ENCODE measurements around the gene ADAMTS19.

- no peak for TF ChIP-seq SIN3A (IDR thresholded peaks at IDR 0.05; ENCODE audit: borderline replicate concordance, insufficient read depth, low read length)
- no peak for TF ChIP-seq POLR2AphosphoS5 (IDR thresholded peaks at IDR 0.05; ENCODE audit: low read depth, low read length)
- TF ChIP-seq TAF1 (IDR thresholded peaks at IDR 0.05; ENCODE audit: borderline replicate concordance, insufficient read depth, low read length), result no peak
- no peak for TF ChIP-seq REST (IDR thresholded peaks at IDR 0.05; ENCODE audit: insufficient read depth in 1 of 2, low read depth in 2 of 2, low read length in 2 of 2)
Observed at GRCh38 chr5:129724222-129724621, 264.1 kb downstream of the ADAMTS19 start.
